SKM-1 treated with dmso at 0.1 percent for 144 hours (cell line): ENCODE data around the gene MYOCOS.

ENCODE experiments used
- DNase-seq: peaks from one replicate; lab custom pipeline; 2025; ENCODE audit not compliant: unreplicated experiment; lab: John Stamatoyannopoulos, UW

Gene MYOCOS

DNA sequence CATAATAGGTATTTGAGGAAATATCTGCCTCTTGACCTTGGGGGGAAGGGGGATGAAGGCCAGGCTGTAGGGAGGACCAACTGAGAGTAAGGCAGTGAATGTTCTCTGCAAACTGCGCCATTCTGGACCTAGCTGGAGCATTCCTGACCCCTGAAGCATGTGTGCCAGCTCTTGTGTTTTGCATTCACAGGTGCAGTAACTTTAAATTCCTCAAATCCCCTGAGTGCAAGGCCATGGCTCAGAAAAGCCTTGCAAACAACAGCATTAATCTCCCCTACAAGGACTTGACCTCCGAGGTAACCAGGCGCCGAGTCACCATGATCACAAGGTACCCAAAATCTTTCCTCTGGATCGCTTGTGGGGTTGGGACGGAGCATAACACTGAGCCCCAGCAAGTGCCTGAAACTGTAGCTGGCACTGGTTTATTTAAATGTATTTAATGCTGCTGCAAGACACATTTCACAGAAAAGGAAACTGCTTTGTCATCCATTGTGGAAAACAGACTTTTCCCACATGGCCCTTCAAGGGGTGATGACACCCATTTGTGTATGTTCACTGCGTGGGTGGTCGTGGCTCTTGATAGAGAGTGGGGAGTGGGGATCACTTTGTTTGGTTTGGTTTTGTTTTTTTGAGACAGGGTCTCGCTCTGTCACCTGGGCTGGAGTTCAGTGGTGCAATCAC, 1.7 kb downstream of the MYOCOS start:
- no peak for DNase-seq

DNA sequence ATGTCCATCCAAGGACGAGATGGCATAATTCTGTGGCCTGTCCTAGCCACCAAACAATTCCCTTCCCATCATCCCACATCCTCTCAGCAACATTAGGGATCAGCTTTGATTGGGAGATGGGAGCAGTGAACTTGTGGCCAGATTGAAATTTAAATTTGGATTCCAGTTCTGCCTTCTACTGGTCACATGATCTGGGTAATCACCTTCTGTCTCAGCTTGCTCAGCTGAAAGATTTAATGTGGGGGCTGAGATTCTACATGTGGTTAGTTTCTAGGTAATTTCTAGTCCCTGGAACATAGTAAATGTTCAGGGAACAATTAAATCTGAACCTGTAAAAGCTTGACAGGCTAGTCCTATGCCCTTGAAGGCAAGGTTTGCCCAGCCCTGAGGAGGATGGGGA, 3.2 kb downstream of the MYOCOS start:
- no peak for DNase-seq

DNA sequence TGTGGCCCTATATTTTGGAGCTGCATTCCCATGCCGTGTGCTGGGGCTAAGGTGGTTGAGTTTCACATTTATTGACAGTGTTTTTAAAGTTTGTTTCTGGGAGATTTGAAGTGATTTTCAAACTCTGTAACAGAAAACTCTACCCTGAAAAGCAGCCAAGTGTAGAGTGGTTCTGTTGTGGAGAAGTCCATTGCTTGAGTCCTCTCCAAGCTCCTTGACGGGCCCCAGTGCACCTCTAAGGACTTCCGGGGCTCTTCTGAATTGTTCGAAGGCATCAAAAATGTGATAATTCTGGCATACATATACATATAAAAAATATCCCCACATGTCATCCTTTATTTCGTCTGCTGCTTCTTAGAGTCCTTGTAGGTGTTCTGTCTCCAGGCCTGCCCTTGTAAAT, 5.0 kb downstream of the MYOCOS start:
- no peak for DNase-seq

DNA sequence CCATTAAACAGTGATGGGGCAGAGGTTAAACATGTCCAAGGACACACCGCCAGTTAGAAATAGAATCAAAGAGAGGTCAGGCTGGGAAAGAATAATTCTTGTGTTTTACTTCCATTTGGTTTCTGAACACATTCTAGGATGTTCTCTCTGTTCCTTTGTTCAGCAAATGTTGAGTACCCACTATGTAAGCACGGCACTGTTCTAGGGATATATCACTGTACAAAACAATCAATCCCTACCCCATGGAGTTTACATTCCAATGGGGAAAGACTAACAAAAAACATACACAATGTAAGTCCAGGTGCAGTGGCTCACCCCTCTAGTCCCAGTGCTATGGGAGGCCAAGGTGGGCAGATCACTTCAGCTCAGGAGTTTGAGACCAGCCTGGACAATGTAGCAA, 6.2 kb downstream of the MYOCOS start:
- no peak for DNase-seq

DNA sequence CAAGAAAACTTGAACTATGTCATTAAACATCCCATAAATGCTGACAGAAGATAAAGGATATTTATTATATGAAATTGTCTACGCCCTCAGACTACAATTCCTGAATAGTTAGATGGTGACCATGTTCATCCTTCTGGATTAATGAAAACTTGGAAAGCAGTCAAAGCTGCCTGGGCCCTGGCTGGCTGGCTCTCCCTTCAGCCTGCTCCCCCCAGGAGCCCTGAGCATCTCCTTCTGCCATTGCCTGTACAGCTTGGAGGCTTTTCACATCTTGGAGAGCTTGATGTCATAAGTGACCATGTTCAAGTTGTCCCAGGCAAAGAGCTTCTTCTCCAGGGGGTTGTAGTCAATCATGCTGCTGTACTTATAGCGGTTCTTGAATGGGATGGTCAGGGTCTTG, 13.6 kb downstream of the MYOCOS start:
- DNase-seq: no peak

DNA sequence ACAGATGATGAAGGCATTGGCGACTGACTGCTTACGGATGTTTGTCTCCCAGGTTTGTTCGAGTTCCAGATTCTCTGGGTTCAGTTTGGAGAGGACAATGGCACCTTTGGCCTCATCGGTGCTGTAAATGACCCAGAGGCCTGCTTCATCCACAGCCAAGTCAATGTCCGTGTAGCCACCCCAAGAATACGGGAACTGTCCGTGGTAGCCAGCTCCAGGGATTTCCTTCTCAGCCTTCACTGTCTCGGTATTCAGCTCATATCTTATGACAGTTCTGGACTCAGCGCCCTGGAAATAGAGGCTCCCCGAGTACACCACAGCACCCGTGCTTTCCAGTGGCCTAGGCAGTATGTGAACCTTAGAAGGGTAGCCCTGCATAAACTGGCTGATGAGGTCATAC, 14.1 kb downstream of the MYOCOS start:
- DNase-seq: no peak

DNA sequence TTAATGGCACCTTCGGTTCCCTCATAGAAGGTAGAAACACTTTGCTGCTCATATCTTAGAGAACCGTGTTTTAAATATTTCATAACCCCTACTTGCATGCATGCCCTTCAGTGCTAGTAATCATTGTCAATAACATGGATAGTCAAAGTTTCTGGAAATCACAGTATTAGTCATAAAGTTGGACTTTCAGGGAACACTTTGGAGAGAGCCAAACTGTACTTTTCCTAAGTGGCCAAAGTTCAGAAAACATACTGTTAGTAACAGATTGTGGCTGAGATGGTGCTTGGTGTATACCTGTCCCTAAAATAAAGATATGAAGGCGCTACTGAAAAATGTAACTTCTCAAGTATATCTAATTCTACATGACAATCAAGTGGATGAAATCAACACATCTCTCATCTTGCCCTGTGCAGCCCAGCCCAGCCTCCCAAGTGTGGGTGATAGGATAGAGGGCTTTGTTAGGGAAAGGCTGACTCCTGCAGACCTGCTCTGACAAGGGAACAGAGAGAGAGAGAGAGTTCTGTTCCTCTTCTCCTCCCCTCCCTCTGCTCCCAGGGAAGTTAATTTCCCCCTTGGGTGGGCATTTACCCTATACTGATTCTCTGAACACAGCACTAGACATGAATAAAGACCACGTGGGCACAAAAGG, 16.0 kb downstream of the MYOCOS start:
- no peak for DNase-seq

DNA sequence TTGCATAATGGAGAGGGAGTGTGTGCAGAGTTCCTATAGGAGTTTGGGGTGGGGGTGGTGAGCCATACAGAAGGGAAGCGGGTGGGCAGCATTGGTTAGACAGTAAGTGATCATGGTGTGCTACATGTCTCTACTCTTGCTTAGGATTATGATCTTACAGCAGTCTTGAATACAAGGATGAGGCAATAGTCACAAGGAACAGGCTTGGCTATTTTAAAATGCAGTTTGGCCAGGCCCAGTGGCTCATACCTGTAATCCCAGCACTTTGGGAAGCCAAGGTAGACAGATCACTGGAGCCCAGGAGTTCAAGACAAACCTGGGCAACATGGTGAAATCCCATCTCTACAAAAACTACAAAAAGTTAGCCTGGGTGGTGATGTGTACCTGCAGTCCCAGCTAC, 18.2 kb downstream of the MYOCOS start:
- no peak for DNase-seq

DNA sequence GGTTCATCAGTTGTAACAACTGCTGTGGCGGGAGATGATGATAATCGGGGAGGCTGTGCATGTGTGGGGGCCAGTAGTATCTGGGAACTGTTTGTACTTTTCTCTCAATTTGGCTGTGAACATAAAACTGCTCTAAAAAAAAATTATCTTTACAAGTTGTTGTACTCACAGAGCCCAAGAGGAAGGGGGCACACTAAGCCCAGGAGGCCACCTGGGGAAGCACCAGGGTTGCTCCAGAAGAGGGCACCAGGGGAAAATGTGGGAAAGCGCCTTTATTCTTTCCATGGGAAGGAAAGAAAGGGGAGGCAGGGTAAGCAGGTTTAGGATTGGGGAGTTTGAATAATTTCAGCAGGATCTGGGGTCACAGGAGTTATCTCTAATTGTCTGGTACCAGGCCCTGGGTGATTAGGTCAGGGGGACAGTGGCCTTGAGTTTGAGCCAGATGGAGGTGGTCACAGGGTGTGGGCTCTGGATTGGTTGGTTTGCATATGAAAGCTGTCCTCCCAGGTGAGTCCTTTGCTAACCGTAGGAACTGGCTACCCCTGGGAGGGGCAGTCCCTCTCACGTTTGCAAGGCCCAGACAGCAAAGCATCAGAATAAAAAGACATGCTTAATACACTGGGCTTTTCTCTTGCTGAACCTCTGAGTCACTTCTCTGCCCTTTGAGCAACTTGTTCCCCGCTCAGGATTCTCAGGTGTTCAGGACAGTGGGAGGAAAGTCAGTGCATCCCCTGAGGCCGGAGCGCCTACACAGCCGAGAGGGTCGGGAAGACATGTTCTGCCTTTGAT, 19.2 kb downstream of the MYOCOS start:
- no peak for DNase-seq

DNA sequence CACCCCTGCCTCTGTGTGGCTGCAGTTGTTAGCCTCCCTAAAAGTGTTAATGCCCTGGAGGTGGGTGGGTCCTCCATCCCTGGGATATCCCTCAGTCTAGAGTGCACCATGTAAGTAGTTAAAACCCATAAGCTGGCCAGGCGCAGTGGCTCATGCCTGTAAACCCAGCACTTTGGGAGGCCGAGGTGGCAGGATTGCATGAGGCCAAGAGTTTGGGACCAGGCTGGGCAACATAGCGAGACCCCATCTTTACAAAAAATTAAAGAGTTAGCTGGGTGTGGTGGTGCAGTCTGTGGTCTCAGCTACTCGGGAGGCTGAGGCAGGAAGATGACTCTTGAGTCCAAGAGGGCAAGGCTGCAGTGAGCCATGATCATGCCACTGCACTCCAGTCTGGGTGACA, 20.2 kb downstream of the MYOCOS start:
- DNase-seq: no peak

DNA sequence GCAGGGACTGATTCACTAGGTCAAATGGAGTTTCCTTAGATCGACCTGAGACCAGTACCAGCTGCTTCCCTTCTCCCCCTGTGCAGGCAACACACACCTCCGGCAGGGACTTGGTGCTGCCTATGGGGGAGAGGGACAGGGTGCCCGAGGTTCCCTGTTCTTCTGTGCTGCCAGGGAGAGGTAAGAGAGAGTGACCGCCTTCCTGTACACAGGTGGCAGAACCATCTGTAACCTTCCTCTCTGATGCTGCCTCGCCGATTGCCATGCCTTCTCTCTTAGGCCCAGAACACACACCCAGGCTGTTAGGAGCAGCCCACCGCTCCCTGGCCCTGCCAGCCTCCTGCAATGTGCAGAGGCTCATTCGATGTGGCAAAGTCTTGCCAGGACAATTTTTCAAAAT, 21.1 kb downstream of the MYOCOS start:
- DNase-seq: no peak

DNA sequence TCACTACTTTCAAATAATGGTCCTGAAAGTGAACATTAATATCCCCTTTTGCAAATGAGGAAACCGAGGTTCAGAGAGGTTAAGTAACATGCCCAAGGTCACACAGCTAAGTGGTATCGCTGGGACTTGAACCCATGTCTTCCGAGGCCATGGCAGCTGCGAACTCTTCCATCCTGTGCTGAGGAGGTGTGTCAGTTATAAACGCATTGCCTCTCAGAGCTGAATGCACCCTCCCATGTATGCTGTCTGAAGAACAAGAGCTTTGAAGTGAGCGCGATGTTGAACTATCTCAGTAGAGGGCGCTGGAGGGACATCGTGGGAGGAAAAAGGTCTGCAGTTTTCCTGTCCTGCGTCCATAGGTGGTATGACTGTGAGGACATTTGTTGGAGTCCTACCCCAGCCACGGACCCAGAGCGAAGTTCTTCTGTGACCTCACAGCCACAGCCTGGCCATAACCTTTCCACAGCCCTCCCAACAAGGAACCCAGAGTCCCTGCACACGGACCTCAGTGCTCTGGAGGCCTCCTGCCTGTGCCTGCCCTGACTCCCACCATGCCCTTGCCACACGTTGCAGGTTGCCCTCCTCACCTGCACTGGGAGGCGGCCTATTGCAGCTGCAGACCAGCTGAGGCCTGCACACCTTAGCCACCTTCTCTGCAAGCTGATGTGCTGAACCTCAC, 22.9 kb downstream of the MYOCOS start:
- peak; percentile 84 for DNase-seq

DNA sequence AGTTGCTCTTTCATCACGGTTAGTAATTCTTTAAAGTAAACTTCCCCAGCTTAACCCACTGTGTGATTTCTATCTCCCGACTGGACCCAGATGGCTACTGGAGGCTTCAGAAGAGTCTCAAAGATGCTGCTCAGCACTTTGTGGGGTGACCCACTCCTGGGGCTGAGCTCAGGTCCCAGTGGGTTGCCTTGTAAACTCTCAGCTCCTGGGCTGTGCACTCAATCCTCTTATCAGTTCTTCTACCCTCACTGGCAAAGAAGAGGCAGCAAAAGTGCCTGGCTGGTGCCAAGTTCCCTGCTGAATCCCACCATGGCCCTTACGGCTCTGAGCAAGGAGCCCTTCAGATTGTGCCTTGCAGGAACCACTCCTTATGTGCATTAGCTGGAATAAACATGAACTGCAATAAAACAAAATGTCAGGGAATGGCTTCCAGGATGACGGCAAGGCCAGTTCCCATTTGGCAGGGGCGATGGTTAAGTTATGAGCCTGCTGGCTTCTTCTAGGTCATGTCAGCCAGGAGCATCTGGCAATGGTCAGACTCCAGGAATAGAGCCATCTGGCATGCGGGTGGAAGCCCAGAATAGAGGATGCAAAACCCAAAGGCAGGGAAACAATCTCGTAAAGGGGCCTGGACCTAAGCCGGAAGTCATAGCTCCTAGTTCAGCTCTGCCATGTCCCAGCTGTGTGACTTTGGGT, 23.7 kb downstream of the MYOCOS start:
- no peak for DNase-seq

DNA sequence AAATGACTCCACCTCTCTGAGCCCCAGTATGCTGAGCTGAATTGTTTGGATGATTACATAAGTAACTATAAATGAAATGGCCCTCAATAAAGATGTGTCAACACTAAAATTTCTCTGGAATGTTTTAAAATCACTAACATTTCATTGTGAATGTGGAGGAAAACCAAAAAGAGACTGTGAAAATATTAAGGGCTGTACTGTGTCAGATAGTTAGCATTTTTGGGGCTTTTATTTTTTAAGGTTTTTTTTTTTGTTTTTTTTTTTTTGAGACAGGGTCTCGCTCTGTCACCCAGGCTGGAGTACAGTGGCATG, 24.2 kb downstream of the MYOCOS start:
- DNase-seq: no peak

DNA sequence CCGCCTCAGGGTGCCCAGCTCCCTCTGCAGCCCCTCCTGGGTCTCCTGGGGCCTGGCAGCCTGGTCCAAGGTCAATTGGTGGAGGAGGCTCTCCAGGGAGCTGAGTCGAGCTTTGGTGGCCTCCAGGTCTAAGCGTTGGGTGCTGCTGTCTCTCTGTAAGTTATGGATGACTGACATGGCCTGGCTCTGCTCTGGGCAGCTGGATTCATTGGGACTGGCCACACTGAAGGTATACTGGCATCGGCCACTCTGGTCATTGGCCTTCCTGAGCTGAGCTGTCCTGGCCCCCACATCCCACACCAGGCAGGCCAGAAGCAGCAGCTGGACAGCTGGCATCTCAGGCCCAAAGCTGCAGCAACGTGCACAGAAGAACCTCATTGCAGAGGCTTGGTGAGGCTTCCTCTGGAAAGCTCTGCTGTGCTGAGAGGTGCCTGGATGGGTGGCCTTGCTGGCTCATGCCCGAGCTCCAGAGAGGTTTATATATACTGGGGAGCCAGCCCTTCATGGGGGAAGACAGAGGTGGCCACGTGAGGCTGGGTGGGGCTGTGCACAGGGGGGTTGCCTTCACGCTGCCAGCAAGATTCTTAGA, 30.3 kb downstream of the MYOCOS start, which contains the start of gene MYOC:
TSS of gene MYOC (minus strand) at position 455 of the 589 bp plus-strand sequence. CDS start at position 378, 77 bp downstream.
- DNase-seq: no peak

DNA sequence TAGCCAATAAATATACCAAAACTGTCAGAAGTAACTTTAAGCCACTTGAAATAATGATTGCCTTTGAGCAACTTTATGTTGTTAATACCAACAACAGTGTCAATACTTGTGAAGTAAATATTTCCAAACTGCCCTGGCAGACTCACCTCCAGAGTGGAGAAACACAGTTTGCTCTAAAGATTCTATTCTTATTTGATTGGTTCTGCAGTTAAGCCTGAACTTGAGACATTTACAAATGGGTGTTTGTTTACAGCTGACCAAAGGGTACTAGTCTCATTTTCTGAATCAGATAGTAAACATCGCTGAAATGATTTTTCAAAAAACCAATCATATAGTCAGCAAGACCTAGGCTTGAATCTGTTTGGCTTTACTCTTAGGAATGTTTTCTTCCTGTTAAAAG, 31.8 kb downstream of the MYOCOS start:
- no peak for DNase-seq

DNA sequence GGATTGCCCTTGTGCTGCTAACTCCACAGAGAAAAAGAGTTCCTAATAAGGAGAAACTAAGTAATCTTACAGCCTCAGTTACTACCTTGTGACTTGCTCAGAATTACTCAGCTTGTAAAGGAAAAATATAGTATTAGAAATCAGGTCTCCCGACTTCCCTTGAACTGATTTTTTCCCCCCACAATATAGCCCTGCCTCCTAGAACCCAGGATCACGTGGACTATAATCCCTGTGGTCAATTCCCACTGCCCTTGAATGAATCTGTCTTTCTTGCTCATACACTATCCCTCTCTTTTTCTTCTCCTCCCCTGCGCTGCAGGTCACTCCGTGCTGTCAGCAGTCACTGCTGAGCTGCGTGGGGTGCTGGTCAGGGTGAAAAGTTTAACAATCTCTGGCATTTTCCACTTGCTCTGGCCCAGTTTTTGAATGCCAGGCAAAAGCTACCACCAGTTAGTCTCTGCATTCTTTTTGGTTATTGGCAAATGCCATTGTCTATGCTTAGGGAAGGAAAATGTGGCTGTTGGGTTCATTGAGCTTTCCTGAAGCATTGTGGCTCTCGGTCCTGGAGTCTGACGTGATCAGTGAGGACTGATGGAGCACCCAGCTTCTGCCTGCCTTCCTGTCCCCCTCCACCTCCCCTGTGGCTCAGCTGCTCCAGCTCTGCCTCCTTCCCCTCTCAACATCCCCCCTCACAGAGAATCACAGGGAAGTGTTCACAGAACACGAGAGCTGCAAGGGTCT, 32.3 kb downstream of the MYOCOS start:
- DNase-seq: no peak

DNA sequence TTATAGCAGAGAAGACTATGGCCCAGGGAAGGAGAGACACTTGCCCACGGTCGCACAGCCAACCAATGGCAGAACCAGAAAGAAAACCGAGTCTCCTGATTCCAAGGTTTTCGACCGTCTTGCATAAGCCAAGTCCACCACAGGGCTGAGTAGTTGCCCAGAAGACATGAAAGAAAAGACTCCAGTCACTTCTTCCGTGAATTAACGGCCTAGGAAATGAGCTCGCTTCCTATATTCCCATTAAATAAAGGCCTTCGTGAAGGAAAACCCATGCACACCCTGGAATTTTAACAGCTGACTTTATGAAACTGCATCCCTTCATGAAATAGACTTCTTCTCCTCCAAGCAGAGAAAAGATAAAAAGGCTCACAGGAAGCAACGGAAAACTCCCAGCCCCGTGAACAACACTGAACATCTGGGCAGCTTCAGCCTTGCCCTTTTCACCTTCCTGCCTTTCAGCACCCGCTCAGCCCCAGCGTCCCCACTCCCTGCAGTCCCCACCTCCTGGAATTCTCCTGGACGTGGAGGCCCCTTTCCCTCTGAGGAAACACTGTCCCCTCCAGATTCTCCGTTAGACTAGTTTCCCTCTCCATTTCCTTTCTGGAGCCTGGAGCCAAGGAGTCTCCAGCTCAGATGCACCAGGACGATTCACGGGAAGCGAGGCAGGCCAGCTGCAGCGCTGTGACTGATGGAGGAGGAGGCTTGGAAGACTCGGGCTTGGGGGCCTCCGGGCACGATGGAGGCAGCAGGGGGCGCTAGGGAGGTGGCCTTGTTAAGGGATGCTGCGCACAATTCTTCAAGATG, 33.1 kb downstream of the MYOCOS start:
- peak; percentile 52 for DNase-seq

DNA sequence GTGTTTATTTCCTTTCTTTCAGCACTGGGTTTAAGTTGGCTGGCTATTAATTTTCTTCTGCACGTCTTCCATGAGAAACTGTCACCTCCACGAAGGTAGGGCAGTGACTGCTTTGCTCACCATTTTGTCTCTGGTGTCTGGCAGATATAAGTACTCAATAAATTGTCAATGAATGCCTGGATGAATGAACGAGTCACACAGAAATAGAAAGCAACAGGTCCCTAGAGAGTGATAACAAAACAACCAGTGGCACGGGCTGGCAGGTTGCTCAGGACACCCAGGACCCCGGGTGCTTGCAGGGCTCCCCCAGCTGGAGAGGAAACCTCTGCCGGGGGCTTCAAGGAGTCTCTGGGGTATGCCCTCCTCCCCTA, 33.7 kb downstream of the MYOCOS start:
- DNase-seq: no peak
